Omental fat pad (tissue), 4 donors: ENCODE data around the gene PKN3. TPM values are rescaled to one million over a fixed set of nuclear protein-coding genes. Genes with fewer than 3 reads are reported as not detected.

Source experiments
- ATAC-seq: fragments of 150-250 bp; one replicate; pipeline ENCODE4 v1.9.1; 2016; ENCODE audit warnings: mild to moderate bottlenecking, moderate library complexity; ENCODE audit not compliant: low FRiP score
- DNase-seq: peaks from one replicate; pipeline ENCODE4 v3.0.0-alpha.2; 2019; ENCODE audit warnings: low spot score
- CTCF ChIP-seq, 3 donors: fragments of 450-650 bp; IDR thresholded peaks; one replicate each; pipeline ENCODE4 v1.5.1; 2016 to 2017; ENCODE audit warnings: antibody characterized with exemption in 3 of 3, mild to moderate bottlenecking in 3 of 3, moderate library complexity in 2 of 3
- total RNA-seq, 4 donors: library from RNA; depleted of rRNA; stranded (reverse); fragments of >200 nt; gene quantifications; one replicate each; pipeline ENCODE4 v1.1.0, GENCODE V29; 2016

The PKN3 gene
- total RNA-seq, 4 donors from 2014 or later, result 4.2 to 12.0 (median 7.5) TPM

- TF ChIP-seq CTCF (IDR thresholded peaks at IDR 0.05), result no peak
- DNase-seq (no peak), ATAC-seq (no peak)
These were observed 16.2 kb downstream of the PKN3 start for GRCh38 chr9:128718475-128718874.

GRCh38 chr9:128719919-128720605 lies 17.8 kb downstream of the PKN3 start:
- no peak for TF ChIP-seq CTCF (IDR thresholded peaks at IDR 0.05)
- DNase-seq (no peak), ATAC-seq (no peak)

DNA sequence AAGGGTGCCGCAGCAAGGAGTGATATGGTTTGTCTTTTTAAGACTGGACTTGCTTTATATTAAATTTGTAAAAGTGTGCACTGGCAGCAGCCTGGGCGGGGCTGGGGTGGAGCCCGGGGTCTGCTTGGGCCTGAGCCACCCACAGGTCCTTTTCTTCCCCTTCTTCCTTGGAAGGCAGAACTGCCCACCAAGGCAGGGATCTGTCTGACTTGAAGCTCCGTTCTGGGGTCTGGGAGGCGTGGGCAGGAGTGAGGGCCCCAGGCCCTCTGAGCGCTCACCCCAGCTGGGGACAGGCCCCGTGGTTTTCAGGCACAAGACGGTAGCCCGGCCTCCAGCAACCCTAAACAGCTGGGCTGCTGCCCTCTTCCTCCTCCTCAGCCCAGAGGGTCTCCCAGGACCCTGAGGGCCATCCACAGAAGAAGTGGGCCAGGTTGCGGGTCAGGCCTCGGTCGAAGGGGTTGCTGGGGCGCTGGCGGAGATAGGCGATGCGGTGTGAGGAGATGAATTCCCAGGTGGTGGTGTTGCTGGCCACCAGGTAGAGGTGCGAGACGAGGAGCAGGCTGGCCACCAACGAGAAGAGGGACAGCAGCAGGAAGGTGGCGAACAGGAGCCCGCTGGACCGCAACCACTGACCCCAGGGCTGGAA lies 18.7 kb downstream of the PKN3 start:
- no peak for TF ChIP-seq CTCF (IDR thresholded peaks at IDR 0.05)
- DNase-seq (no peak), ATAC-seq (no peak)

GRCh38 chr9:128721487-128722010 lies 19.2 kb downstream of the PKN3 start:
- DNase-seq (no peak), ATAC-seq (no peak)
- TF ChIP-seq CTCF (IDR thresholded peaks at IDR 0.05), result no peak

- DNase-seq, result no peak
- TF ChIP-seq CTCF (IDR thresholded peaks at IDR 0.05), result no peak
- no peak for ATAC-seq
These were observed 20.4 kb downstream of the PKN3 start for GRCh38 chr9:128722380-128723351.

GRCh38 chr9:128723352-128723865 lies 21.1 kb downstream of the PKN3 start:
- DNase-seq (no peak), ATAC-seq (no peak)
- TF ChIP-seq CTCF (IDR thresholded peaks at IDR 0.05), result no peak
